Gastrocnemius medialis (tissue), 4 donors: ENCODE measurements around the gene PSG2.
"Not testable (repeated sequence)": the region's sequence is repeated elsewhere in the genome, so short reads cannot be mapped to it uniquely, and the experiment has no call there.

Source experiments
- POLR2A ChIP-seq, 2 donors: fragments of 450-650 bp; IDR thresholded peaks; one replicate each; pipeline ENCODE4 v1.6.1; 2017; ENCODE audit warnings: antibody characterized with exemption in 2 of 2, mild to moderate bottlenecking in 2 of 2, moderate library complexity in 2 of 2
- TF ChIP-seq, protein P1 (sequence below), 5 experiments: fragments of 450-650 bp in 3 of 5; fragments of 200-600 bp in 2 of 5; sonication (generic) in 2 of 5; IDR thresholded peaks in 4 of 5; conservative IDR thresholded peaks in 1 of 5; 1 replicate in 4 of 5; 2 replicates in 1 of 5; pipeline ENCODE4 v1.5.1; 2016 to 2019; ENCODE audit warnings: antibody characterized with exemption in 5 of 5, mild to moderate bottlenecking in 3 of 5, moderate library complexity in 3 of 5

DNA sequence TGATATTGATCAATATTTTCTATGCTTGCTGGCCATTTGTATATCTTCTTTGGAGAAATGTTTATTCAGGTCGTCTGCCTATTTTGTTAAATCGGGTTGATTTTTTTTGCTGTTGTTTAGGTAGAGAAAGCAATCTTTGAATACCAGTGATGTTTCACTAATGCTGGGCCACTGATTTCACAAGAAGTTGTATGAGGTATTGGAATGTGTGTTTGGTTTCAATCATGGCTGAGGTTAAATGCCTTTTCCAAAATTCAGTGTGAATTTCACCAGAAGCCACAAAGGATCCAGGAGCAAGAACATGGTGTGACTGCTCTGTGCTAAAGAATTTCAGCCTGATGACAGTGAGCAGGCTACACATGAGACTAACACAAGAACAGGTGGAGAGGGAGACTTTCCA lies 32.1 kb upstream of the PSG2 start:
- TF ChIP-seq, protein P1, sequence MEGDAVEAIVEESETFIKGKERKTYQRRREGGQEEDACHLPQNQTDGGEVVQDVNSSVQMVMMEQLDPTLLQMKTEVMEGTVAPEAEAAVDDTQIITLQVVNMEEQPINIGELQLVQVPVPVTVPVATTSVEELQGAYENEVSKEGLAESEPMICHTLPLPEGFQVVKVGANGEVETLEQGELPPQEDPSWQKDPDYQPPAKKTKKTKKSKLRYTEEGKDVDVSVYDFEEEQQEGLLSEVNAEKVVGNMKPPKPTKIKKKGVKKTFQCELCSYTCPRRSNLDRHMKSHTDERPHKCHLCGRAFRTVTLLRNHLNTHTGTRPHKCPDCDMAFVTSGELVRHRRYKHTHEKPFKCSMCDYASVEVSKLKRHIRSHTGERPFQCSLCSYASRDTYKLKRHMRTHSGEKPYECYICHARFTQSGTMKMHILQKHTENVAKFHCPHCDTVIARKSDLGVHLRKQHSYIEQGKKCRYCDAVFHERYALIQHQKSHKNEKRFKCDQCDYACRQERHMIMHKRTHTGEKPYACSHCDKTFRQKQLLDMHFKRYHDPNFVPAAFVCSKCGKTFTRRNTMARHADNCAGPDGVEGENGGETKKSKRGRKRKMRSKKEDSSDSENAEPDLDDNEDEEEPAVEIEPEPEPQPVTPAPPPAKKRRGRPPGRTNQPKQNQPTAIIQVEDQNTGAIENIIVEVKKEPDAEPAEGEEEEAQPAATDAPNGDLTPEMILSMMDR (IDR thresholded peaks at IDR 0.05 in 4 of 5, conservative IDR thresholded peaks at IDR 0.05 in 1 of 5) = not testable (repeated sequence)
- TF ChIP-seq POLR2A (IDR thresholded peaks at IDR 0.05) = not testable (repeated sequence)
